Uterus (tissue), 4 donors: Measurements from ENCODE around the gene HTT. TPM values are rescaled to one million over a fixed set of nuclear protein-coding genes. Genes with fewer than 3 reads are reported as not detected.

Source experiments
- DNase-seq, 2 donors: peaks; one replicate each; pipeline ENCODE4 v3.0.0-alpha.2; 2019 to 2020
- H3K27ac ChIP-seq, 2 donors: fragments of 200-600 bp; sonication (generic); 1 replicate in 1 of 2; 2 replicates in 1 of 2; pipeline ENCODE4 v1.5.1; 2016 to 2018
- H3K27me3 ChIP-seq, 2 donors: fragments of 200-600 bp; sonication (generic); one replicate each; pipeline ENCODE4 v1.5.1; 2018 to 2019; ENCODE audit warnings: control low read depth in 1 of 2
- H3K36me3 ChIP-seq, 2 donors: fragments of 200-600 bp; sonication (generic); one replicate each; pipeline ENCODE4 v1.5.1; 2019; ENCODE audit warnings: control low read depth in 1 of 2
- H3K4me1 ChIP-seq, 2 donors: fragments of 200-600 bp; sonication (generic); one replicate each; pipeline ENCODE4 v1.5.1; 2018 to 2019; ENCODE audit warnings: control low read depth in 1 of 2
- H3K4me3 ChIP-seq, 2 donors: fragments of 200-600 bp; sonication (generic); 1 replicate in 1 of 2; 2 replicates in 1 of 2; pipeline ENCODE4 v1.5.1; 2018 to 2019; ENCODE audit warnings: mild to moderate bottlenecking in 1 of 2
- H3K9me3 ChIP-seq, 2 donors: fragments of 200-600 bp; sonication (generic); one replicate each; pipeline ENCODE4 v1.5.1; 2019; ENCODE audit warnings: control low read depth in 1 of 2
- POLR2A ChIP-seq, 2 donors: fragments of 450-650 bp; IDR thresholded peaks; one replicate each; pipeline ENCODE4 v1.6.1; 2016; ENCODE audit warnings: antibody characterized with exemption in 2 of 2, mild to moderate bottlenecking in 1 of 2, moderate library complexity in 1 of 2
- intact Hi-C: fragments of 100-400 bp; cut with DNase I; formaldehyde crosslinking; loops from one replicate; pipeline ENCODE4 v1.15.1; 2023; ENCODE audit warnings: low total_unique reads
- total RNA-seq, 4 donors: library from RNA; depleted of rRNA in 3 of 4; stranded (reverse); fragments of >200 nt in 3 of 4; gene quantifications; one replicate each; pipeline versions ENCODE4 v1.1.0 to v1.2.4, GENCODE V29; 2014 to 2023
- TF ChIP-seq, protein P1 (sequence below), 4 experiments: fragments of 200-600 bp in 2 of 4; fragments of 450-650 bp in 2 of 4; sonication (generic) in 2 of 4; IDR thresholded peaks; one replicate each; pipeline ENCODE4 v1.5.1; 2016 to 2019; ENCODE audit warnings: antibody characterized with exemption in 4 of 4, mild to moderate bottlenecking in 2 of 4, moderate library complexity in 1 of 4
- donor health status: DM: yes; HTN: yes; CAD: no.

Gene HTT
- total RNA-seq, 4 donors from 2014 or later = 10.9 to 81.4 (median 49.8) TPM

DNA sequence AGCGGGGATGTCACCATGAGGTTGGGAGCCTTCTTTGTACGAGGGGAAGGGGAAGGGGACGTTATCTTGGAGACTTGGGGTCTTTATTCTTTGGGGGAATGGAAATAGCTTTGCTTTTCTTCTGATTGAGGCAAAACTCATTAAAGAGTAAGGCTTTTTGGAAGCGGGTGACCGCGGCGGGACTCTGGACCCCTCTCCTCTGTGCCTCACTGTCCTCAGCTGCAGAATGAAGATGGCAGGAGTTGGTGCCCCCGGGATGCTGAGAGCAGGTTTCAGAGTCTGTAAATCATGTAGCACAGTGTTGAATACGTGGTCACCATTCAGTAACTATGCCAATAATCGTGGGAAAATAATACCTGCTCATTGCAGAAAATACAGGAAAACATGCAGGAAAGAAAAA, 32.3 kb upstream of the HTT start:
- no peak for TF ChIP-seq POLR2A (IDR thresholded peaks at IDR 0.05)
- TF ChIP-seq, protein P1, sequence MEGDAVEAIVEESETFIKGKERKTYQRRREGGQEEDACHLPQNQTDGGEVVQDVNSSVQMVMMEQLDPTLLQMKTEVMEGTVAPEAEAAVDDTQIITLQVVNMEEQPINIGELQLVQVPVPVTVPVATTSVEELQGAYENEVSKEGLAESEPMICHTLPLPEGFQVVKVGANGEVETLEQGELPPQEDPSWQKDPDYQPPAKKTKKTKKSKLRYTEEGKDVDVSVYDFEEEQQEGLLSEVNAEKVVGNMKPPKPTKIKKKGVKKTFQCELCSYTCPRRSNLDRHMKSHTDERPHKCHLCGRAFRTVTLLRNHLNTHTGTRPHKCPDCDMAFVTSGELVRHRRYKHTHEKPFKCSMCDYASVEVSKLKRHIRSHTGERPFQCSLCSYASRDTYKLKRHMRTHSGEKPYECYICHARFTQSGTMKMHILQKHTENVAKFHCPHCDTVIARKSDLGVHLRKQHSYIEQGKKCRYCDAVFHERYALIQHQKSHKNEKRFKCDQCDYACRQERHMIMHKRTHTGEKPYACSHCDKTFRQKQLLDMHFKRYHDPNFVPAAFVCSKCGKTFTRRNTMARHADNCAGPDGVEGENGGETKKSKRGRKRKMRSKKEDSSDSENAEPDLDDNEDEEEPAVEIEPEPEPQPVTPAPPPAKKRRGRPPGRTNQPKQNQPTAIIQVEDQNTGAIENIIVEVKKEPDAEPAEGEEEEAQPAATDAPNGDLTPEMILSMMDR (IDR thresholded peaks at IDR 0.05) = no peak
- Histone ChIP-seq H3K36me3 (no peaks in the 10 kb centered on the region), H3K9me3 (no peaks in the 10 kb centered on the region), H3K4me3 (peak overlapping the region; percentile 24 to 38), H3K4me1 (no peaks in the 10 kb centered on the region), H3K27me3 (no peaks in the 10 kb centered on the region), H3K27ac (peak overlapping the region in 1 of 2 donors; percentile 50)
- DNase-seq = no peak
- intact Hi-C loops = no loop called here

DNA sequence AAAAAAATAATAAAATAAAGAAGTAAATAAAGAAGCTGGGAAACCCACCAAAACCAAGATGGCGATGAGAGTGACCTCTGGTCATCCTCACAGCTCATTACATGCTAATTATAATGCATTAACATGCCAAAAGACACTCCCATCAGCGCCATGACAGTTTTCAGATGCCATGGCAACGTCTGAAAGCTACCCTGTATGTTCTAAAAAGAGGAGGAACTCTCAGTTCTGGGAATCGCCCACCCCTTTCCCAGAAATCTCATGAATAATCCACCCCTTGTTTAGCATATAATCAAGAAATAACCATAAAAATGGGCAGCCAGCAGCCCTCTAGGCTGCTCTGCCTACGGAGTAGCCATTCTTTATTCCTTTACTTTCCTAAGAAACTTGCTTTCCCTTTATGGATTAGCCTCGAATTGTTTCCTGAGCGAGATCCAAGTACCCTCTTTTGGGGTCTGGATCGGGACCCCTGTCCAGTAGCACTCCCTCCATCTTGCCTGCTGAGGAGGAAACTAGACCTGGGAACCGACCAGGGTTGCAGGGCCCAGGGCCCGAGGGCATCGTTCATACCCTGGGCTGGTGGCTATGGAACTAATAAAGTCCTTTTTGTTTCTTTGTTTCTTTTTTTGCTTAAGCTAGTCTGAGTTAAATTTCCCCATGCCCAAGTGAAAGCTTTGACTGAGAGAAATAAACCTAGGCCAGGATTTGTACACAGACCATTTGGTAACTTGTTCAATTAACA, 31.0 kb upstream of the HTT start:
- no peak for DNase-seq
- no peak overlapping the region for H3K27ac ChIP-seq
- no peaks in the 10 kb centered on the region for H3K36me3 ChIP-seq
- no peak overlapping the region for H3K4me3 ChIP-seq
- no peak for TF ChIP-seq POLR2A (IDR thresholded peaks at IDR 0.05)
- TF ChIP-seq, protein P1 (IDR thresholded peaks at IDR 0.05) = no peak
- intact Hi-C loops = no loop called here
- no peaks in the 10 kb centered on the region for H3K27me3 ChIP-seq
- no peaks in the 10 kb centered on the region for H3K9me3 ChIP-seq
- no peaks in the 10 kb centered on the region for H3K4me1 ChIP-seq

DNA sequence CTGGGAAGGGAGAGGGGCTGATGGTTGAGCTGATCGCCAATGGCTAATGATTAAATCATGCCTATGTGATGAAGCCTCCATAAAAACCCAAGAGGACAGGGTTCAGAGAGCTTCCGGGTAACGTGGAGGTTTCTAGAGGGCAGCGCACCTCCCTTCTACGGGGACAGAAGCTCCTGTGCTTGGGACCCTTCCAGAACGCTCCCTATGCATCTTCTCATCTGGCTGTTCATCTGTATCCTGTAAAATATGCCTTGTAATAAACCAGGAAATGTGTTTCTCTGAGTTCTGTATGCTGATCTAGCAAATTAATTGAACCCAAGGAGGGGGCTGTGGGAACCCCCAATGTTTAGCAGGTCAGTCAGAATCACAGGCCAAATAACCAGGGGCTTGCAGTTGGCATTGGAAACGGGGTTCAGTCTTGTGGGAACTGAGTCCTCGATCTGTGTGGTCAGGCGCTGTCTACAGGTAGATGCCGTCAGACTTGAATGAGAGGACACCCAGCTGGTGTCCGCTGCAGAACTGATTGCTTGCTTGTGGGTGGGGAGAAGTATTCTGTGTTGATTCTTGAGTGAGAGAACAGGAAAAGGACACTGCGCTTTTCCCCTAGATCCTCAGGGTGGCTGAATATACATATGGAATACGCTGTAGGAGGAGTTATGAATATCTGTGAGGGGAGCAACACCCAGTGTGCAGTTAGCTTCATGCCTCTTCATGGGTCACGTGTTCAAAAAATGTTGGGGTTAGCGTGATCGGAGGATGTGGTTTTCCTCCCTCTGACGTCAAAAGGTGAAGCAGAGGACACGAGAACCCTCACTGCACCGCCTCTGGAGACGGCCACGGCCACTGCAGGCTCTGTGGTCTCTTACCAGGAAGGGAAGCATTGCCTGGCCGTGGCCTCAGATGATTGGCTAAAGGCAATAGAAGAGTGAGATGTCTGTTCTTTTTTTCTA, 29.3 kb upstream of the HTT start:
- H3K27ac ChIP-seq = no peak overlapping the region
- no peak overlapping the region for H3K4me3 ChIP-seq
- intact Hi-C loops = no loop called here
- no peaks in the 10 kb centered on the region for H3K36me3 ChIP-seq
- H3K4me1 ChIP-seq = no peaks in the 10 kb centered on the region
- TF ChIP-seq, protein P1 (IDR thresholded peaks at IDR 0.05) = no peak
- no peak for TF ChIP-seq POLR2A (IDR thresholded peaks at IDR 0.05)
- no peaks in the 10 kb centered on the region for H3K9me3 ChIP-seq
- no peaks in the 10 kb centered on the region for H3K27me3 ChIP-seq
- no peak for DNase-seq

DNA sequence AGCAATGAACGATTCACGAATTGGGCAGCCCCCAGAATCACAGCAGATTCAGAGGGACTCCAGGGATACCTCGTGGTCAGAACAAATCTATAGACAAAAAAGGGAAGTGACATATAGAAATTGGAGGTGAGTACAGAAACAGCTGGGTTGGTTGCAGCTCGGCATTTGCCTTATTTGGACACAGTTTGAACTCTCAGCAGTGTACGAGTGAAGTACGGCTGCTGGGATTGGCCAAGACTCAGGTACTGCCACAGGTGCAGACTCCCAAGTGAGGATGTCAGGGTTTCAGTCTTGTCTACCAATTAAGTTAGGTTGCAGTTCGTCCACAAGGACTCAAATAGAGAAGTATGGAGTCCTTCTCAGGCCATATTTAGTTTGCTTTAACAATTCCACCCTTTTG, 28.3 kb upstream of the HTT start:
- no peak overlapping the region for H3K27ac ChIP-seq
- H3K4me1 ChIP-seq = no peaks in the 10 kb centered on the region
- intact Hi-C loops = no loop called here
- no peaks in the 10 kb centered on the region for H3K27me3 ChIP-seq
- H3K9me3 ChIP-seq = no peaks in the 10 kb centered on the region
- H3K36me3 ChIP-seq = no peaks in the 10 kb centered on the region
- TF ChIP-seq POLR2A (IDR thresholded peaks at IDR 0.05) = no peak
- TF ChIP-seq, protein P1 (IDR thresholded peaks at IDR 0.05) = no peak
- no peak for DNase-seq
- no peak overlapping the region for H3K4me3 ChIP-seq

DNA sequence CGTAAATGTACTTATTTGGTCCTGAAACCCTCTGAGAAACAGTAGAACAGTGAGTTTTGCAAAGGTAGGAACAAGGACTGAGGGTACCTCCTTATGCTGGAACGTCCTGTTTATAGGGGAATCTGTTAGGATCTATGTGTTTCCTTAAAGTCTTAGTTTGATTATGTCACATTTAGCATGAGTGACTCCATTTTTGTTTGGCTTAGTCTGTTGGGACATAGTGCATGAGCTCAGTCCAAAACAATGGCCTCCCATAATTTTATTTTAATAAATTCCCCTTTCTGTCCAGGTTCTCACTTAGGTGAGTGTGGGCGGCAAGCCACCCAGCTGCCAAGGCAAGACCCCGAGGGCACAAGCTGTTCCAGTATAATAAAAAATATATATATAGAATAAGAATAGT, 27.9 kb upstream of the HTT start:
- no peaks in the 10 kb centered on the region for H3K4me1 ChIP-seq
- H3K36me3 ChIP-seq = no peaks in the 10 kb centered on the region
- intact Hi-C loops = no loop called here
- no peak for DNase-seq
- H3K27ac ChIP-seq = no peak overlapping the region
- H3K9me3 ChIP-seq = no peaks in the 10 kb centered on the region
- TF ChIP-seq, protein P1 (IDR thresholded peaks at IDR 0.05) = no peak
- TF ChIP-seq POLR2A (IDR thresholded peaks at IDR 0.05) = no peak
- no peaks in the 10 kb centered on the region for H3K27me3 ChIP-seq
- no peak overlapping the region for H3K4me3 ChIP-seq
